Peyer's patch (tissue), 4 donors: ENCODE measurements around the gene C16orf95.

Source experiments
- CTCF ChIP-seq, 6 experiments: fragments of 450-650 bp in 4 of 6; fragments of 200-600 bp in 2 of 6; sonication (generic) in 1 of 6; IDR thresholded peaks; one replicate each; pipeline ENCODE4 v1.5.1; 2017 to 2019; ENCODE audit warnings: antibody characterized with exemption in 6 of 6, mild to moderate bottlenecking in 3 of 6, moderate library complexity in 1 of 6
- POLR2A ChIP-seq, 2 donors: fragments of 450-650 bp; IDR thresholded peaks; one replicate each; pipeline ENCODE4 v1.5.1; 2017; ENCODE audit warnings: antibody characterized with exemption in 2 of 2, mild to moderate bottlenecking in 2 of 2, moderate library complexity in 2 of 2

DNA sequence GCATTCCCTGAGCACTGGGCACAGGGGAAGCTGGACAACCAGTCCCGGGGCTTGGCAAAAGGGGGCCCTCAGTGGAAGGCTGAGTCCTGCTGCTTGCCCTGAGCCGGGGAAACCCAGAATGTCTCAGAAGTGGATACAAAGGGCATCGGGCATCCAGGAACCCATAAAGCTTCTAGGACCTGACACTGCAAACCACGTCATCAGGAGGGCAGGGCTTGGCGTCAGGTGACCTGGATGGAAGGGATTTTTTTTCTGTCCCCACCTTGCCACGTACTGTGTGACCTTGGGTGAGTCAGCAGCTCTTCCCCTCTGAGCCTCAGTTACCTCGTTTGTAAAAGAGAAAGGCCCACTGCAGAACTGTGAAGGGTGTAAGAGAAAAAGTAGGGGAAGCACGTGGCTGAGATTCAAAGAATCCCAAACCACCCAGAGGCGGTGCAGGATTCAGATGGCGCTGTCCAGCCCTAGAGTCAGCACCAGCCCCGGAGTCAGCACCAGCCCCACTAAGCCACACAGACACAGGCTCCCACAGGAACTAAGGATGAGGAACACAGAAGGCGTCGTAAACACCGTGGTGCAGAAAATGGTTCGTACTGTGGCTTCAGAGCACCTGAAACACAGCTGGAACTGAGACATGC lies 53.7 kb downstream of the C16orf95 start:
- TF ChIP-seq POLR2A (IDR thresholded peaks at IDR 0.05) (no peak), CTCF (IDR thresholded peaks at IDR 0.05) (no peak)
